Measurements from ENCODE around the gene IFI27L2. TPM values are rescaled to one million over a fixed set of nuclear protein-coding genes. Genes with fewer than 3 reads are reported as not detected.
A peak's percentile ranks its signal among the peaks of the same experiment; 100 is the strongest.

Gene IFI27L2
- total and polyA plus RNA-seq, 4 donors = 1.7 to 7.2 (median 6.1) TPM

GRCh38 chr14:94112513-94113063, 16.8 kb downstream of the IFI27L2 start:
- H3K9ac ChIP-seq (ENCODE audit: low read depth in 1 of 2, low read length in 2 of 2) = no peak overlapping the region
- H3K4me3 ChIP-seq (ENCODE audit: low read depth in 1 of 3, low read length in 3 of 3) = no peak overlapping the region
- TF ChIP-seq REST (IDR thresholded peaks at IDR 0.05) (no peak), RXRA (IDR thresholded peaks at IDR 0.05) (no peak), TAF1 (conservative IDR thresholded peaks at IDR 0.05) (no peak), ZBTB33 (IDR thresholded peaks at IDR 0.05) (no peak), NR2F2 (IDR thresholded peaks at IDR 0.05) (no peak)
- no peaks in the 10 kb centered on the region for H3K36me3 ChIP-seq (ENCODE audit: control insufficient read depth in 4 of 4, insufficient read depth in 3 of 4, low read depth in 1 of 4, low read length in 3 of 4)
- peaks cover 0 to 9% (median 3%) of the 10 kb centered on the region in 4 donors for H3K4me1 ChIP-seq (ENCODE audit: control insufficient read depth in 4 of 4, insufficient read depth in 4 of 4, low read length in 3 of 4)
- no peaks in the 10 kb centered on the region for H3K27me3 ChIP-seq (ENCODE audit: control insufficient read depth in 4 of 4, insufficient read depth in 4 of 4, low read length in 3 of 4)
- DNase-seq (ENCODE audit: low spot score) = peak; percentile 28
- 83% methylated on average over 6 of the region's 6 CpGs for WGBS
- H3K27ac ChIP-seq (ENCODE audit: low read depth in 1 of 2, low read length in 2 of 2) = no peak overlapping the region
- no peaks in the 10 kb centered on the region for H3K9me3 ChIP-seq (ENCODE audit: control insufficient read depth in 4 of 4, low read length in 3 of 4)

GRCh38 chr14:94111276-94112095, 17.9 kb downstream of the IFI27L2 start:
- Histone ChIP-seq H3K4me3 (ENCODE audit: low read depth in 1 of 3, low read length in 3 of 3) (peak overlapping the region in 2 of 3 donors; percentile 8 to 18), H3K27me3 (ENCODE audit: control insufficient read depth in 4 of 4, insufficient read depth in 4 of 4, low read length in 3 of 4) (no peaks in the 10 kb centered on the region), H3K36me3 (ENCODE audit: control insufficient read depth in 4 of 4, insufficient read depth in 3 of 4, low read depth in 1 of 4, low read length in 3 of 4) (no peaks in the 10 kb centered on the region), H3K9ac (ENCODE audit: low read depth in 1 of 2, low read length in 2 of 2) (no peak overlapping the region), H3K27ac (ENCODE audit: low read depth in 1 of 2, low read length in 2 of 2) (peak overlapping the region in 1 of 2 donors; percentile 55), H3K4me1 (ENCODE audit: control insufficient read depth in 4 of 4, insufficient read depth in 4 of 4, low read length in 3 of 4) (peaks cover 0 to 9% (median 3%) of the 10 kb centered on the region in 4 donors), H3K9me3 (ENCODE audit: control insufficient read depth in 4 of 4, low read length in 3 of 4) (no peaks in the 10 kb centered on the region)
- peak; percentile 19 for DNase-seq (ENCODE audit: low spot score)
- WGBS = 72% methylated on average over 20 of the region's 20 CpGs
- no peak for TF ChIP-seq JUND (IDR thresholded peaks at IDR 0.05)
- no peak for TF ChIP-seq GABPA (IDR thresholded peaks at IDR 0.05 in 1 of 2, conservative IDR thresholded peaks at IDR 0.05 in 1 of 2)
- TF ChIP-seq RXRA (IDR thresholded peaks at IDR 0.05) = no peak
- TF ChIP-seq HNF4G (IDR thresholded peaks at IDR 0.05) = no peak
- no peak for TF ChIP-seq CTCF (IDR thresholded peaks at IDR 0.05; ENCODE audit: low read depth, low read length, missing input control)
- no peak for TF ChIP-seq HNF4A (conservative IDR thresholded peaks at IDR 0.05)
- no peak for TF ChIP-seq REST (IDR thresholded peaks at IDR 0.05)
- TF ChIP-seq YY1 (IDR thresholded peaks at IDR 0.05) = no peak
- TF ChIP-seq RAD21 (IDR thresholded peaks at IDR 0.05) = no peak
- TF ChIP-seq, protein P1, sequence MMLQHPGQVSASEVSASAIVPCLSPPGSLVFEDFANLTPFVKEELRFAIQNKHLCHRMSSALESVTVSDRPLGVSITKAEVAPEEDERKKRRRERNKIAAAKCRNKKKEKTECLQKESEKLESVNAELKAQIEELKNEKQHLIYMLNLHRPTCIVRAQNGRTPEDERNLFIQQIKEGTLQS (IDR thresholded peaks at IDR 0.05) = no peak
- TF ChIP-seq TAF1 (conservative IDR thresholded peaks at IDR 0.05) = no peak
- TF ChIP-seq ZBTB33 (IDR thresholded peaks at IDR 0.05) = no peak
- TF ChIP-seq FOXA1 (IDR thresholded peaks at IDR 0.05) = no peak
- TF ChIP-seq EGR1 (IDR thresholded peaks at IDR 0.05; ENCODE audit: low read depth in 2 of 2) = no peak
- no peak for TF ChIP-seq NR2F2 (IDR thresholded peaks at IDR 0.05)
- TF ChIP-seq FOXA2 (IDR thresholded peaks at IDR 0.05) = no peak
